G401 (cell line): ENCODE data around the gene P4HA2. TPM values are rescaled to one million over a fixed set of nuclear protein-coding genes. Genes with fewer than 3 reads are reported as not detected.
A peak's percentile ranks its signal among the peaks of the same experiment; 100 is the strongest.

Source experiments
- DNase-seq: peaks from one replicate; pipeline ENCODE4 v3.0.0-alpha.2; 2015; ENCODE audit warnings: low spot score
- in situ Hi-C: cut with HindIII; loops from 2 replicates; pipeline ENCODE4 v1.10.0; 2016; ENCODE audit warnings: low sequenced_read_pairs, mixed read lengths
- total RNA-seq: library from RNA; depleted of rRNA; stranded (reverse); fragments of >200 nt; shearing (Covaris generic); gene quantifications from 2 replicates; pipeline ENCODE4 v1.2.3, GENCODE V29; 2014

The P4HA2 gene
- total RNA-seq, 1 experiment from 2014 or later = 26.2 TPM

- no peak for DNase-seq
- in situ Hi-C loops = no loop called here
These were observed 37.8 kb upstream of the P4HA2 start for GRCh38 chr5:132265336-132266030.

- in situ Hi-C loops = no loop called here
- DNase-seq = no peak
These were observed 37.1 kb upstream of the P4HA2 start for GRCh38 chr5:132264546-132265335.

GRCh38 chr5:132263548-132264261, 36.1 kb upstream of the P4HA2 start:
- no peak for DNase-seq

GRCh38 chr5:132262882-132263547, 35.4 kb upstream of the P4HA2 start:
- in situ Hi-C loops = no loop called here
- DNase-seq = no peak

More at GRCh38 chr5:132263548-132264261, 36.1 kb upstream of the P4HA2 start:
- in situ Hi-C loops = no loop called here

- in situ Hi-C loops = no loop called here
- DNase-seq = peak; percentile 85
These were observed 34.5 kb upstream of the P4HA2 start for GRCh38 chr5:132261881-132262845.

GRCh38 chr5:132260714-132261551, 33.3 kb upstream of the P4HA2 start:
- in situ Hi-C loops = no loop called here
- DNase-seq = no peak

GRCh38 chr5:132260051-132260450, 32.4 kb upstream of the P4HA2 start:
- in situ Hi-C loops = no loop called here

GRCh38 chr5:132259069-132259851, 31.6 kb upstream of the P4HA2 start:
- in situ Hi-C loops = no loop called here

More at GRCh38 chr5:132260051-132260450, 32.4 kb upstream of the P4HA2 start:
- DNase-seq = no peak

GRCh38 chr5:132258102-132259068, 30.7 kb upstream of the P4HA2 start:
- in situ Hi-C loops = no loop called here
- no peak for DNase-seq

More at GRCh38 chr5:132259069-132259851, 31.6 kb upstream of the P4HA2 start:
- no peak for DNase-seq

- no peak for DNase-seq
- in situ Hi-C loops = no loop called here
These were observed 29.8 kb upstream of the P4HA2 start, which contains the start of gene PDLIM4 for GRCh38 chr5:132257131-132258101. Gene PDLIM4, plus strand, starts transcription at chr5:132257696. Its CDS starts 39 bp downstream, at chr5:132257735.

- in situ Hi-C loops = no loop called here
- DNase-seq = no peak
These were observed 29.1 kb upstream of the P4HA2 start for GRCh38 chr5:132256783-132257130.

GRCh38 chr5:132256086-132256782, 28.6 kb upstream of the P4HA2 start:
- no peak for DNase-seq
- in situ Hi-C loops = no loop called here

- no peak for DNase-seq
- in situ Hi-C loops = no loop called here
These were observed 26.8 kb upstream of the P4HA2 start for GRCh38 chr5:132254321-132254977.
